H9 (cell line): Measurements from ENCODE around the gene CDYL2. TPM values are rescaled to one million over a fixed set of nuclear protein-coding genes. Genes with fewer than 3 reads are reported as not detected.

Source experiments
- DNase-seq: peaks from one replicate; pipeline ENCODE4 v3.0.0-alpha.2; 2017
- H2AFZ ChIP-seq: one replicate; pipeline ENCODE4 v1.6.1; 2013; ENCODE audit warnings: mild to moderate bottlenecking, low read length, control low read depth, moderate library complexity
- H2AK5ac ChIP-seq: 2 replicates; pipeline ENCODE4 v1.6.1; 2013; ENCODE audit warnings: low read length, control low read depth, mixed read lengths; ENCODE audit not compliant: insufficient read length
- H2BK120ac ChIP-seq: one replicate; pipeline ENCODE4 v1.6.1; 2013; ENCODE audit warnings: low read depth, mild to moderate bottlenecking, low read length, control low read depth, inconsistent platforms; ENCODE audit not compliant: poor library complexity, severe bottlenecking
- H2BK12ac ChIP-seq: 2 replicates; pipeline ENCODE4 v1.6.1; 2013; ENCODE audit warnings: low read length, control low read depth, mixed read lengths, low read depth; ENCODE audit not compliant: insufficient read length
- H2BK15ac ChIP-seq: 2 replicates; pipeline ENCODE4 v1.6.1; 2013; ENCODE audit warnings: low read depth, low read length, control low read depth
- H2BK20ac ChIP-seq: one replicate; pipeline ENCODE4 v1.6.1; 2013; ENCODE audit warnings: low read depth, mild to moderate bottlenecking, low read length, control low read depth, inconsistent platforms; ENCODE audit not compliant: poor library complexity, severe bottlenecking
- H2BK5ac ChIP-seq: 2 replicates; pipeline ENCODE4 v1.6.1; 2013; ENCODE audit warnings: low read length, control low read depth, mixed read lengths; ENCODE audit not compliant: insufficient read length
- H3K14ac ChIP-seq: 2 replicates; pipeline ENCODE4 v1.6.1; 2013; ENCODE audit warnings: low read length, control low read depth; ENCODE audit not compliant: insufficient read depth
- H3K18ac ChIP-seq: 2 replicates; pipeline ENCODE4 v1.6.1; 2013; ENCODE audit warnings: low read depth, mild to moderate bottlenecking, mixed read lengths, low read length, control low read depth; ENCODE audit not compliant: insufficient read length
- H3K23ac ChIP-seq: 2 replicates; pipeline ENCODE4 v1.6.1; 2013; ENCODE audit warnings: low read length, control low read depth, mixed read lengths, low read depth; ENCODE audit not compliant: insufficient read length
- H3K23me2 ChIP-seq: 2 replicates; pipeline ENCODE4 v1.6.1; 2013; ENCODE audit warnings: low read depth, mild to moderate bottlenecking, mixed read lengths, low read length, control low read depth; ENCODE audit not compliant: insufficient read length, poor library complexity, severe bottlenecking
- H3K27ac ChIP-seq: 2 replicates; pipeline ENCODE4 v1.5.1; 2013; ENCODE audit warnings: low read length, control low read depth, mixed read lengths, low read depth; ENCODE audit not compliant: insufficient read length
- H3K27me3 ChIP-seq: 2 replicates; pipeline ENCODE4 v1.6.1; 2013; ENCODE audit warnings: low read length, control low read depth, inconsistent platforms; ENCODE audit not compliant: insufficient read depth
- H3K4ac ChIP-seq: 2 replicates; pipeline ENCODE4 v1.6.1; 2013; ENCODE audit warnings: low read depth, mild to moderate bottlenecking, control low read depth, inconsistent platforms, low read length, moderate library complexity
- H3K4me1 ChIP-seq: 2 replicates; pipeline ENCODE4 v1.6.1; 2013; ENCODE audit warnings: low read length, control low read depth, inconsistent platforms; ENCODE audit not compliant: insufficient read depth
- H3K4me2 ChIP-seq: 2 replicates; pipeline ENCODE4 v1.6.1; 2013; ENCODE audit warnings: low read length, control low read depth, mixed read lengths; ENCODE audit not compliant: insufficient read length, insufficient read depth
- H3K56ac ChIP-seq: 2 replicates; pipeline ENCODE4 v1.6.1; 2013; ENCODE audit warnings: low read depth, mild to moderate bottlenecking, mixed read lengths, low read length, control low read depth; ENCODE audit not compliant: insufficient read length
- H3K79me1 ChIP-seq: 2 replicates; pipeline ENCODE4 v1.6.1; 2013; ENCODE audit warnings: low read depth, mild to moderate bottlenecking, moderate library complexity, low read length, control low read depth, inconsistent platforms; ENCODE audit not compliant: insufficient read depth, poor library complexity, severe bottlenecking
- H3K79me2 ChIP-seq: 2 replicates; pipeline ENCODE4 v1.6.1; 2013; ENCODE audit warnings: low read length, control low read depth, inconsistent platforms; ENCODE audit not compliant: insufficient read depth
- H3K9ac ChIP-seq: 2 replicates; pipeline ENCODE4 v1.6.1; 2013; ENCODE audit warnings: low read length, control low read depth, mixed read lengths; ENCODE audit not compliant: insufficient read length; ENCODE audit errors: extremely low read depth
- H3K9me3 ChIP-seq: one replicate; pipeline ENCODE4 v1.6.1; 2013; ENCODE audit warnings: low read depth, low read length, inconsistent platforms; ENCODE audit not compliant: control insufficient read depth
- H3T11ph ChIP-seq: one replicate; pipeline ENCODE4 v1.6.1; 2013; ENCODE audit warnings: mild to moderate bottlenecking, low read length, control low read depth, inconsistent platforms
- H4K20me1 ChIP-seq: one replicate; pipeline ENCODE4 v1.6.1; 2013; ENCODE audit not compliant: control insufficient read depth, insufficient read length, insufficient read depth
- H4K5ac ChIP-seq: 2 replicates; pipeline ENCODE4 v1.6.1; 2013; ENCODE audit warnings: low read depth, mild to moderate bottlenecking, mixed read lengths, low read length, control low read depth; ENCODE audit not compliant: insufficient read length
- H4K8ac ChIP-seq: replicated peaks from 2 replicates; pipeline ENCODE4 v1.6.1; 2013; ENCODE audit warnings: low read length, control low read depth, mixed read lengths, low read depth; ENCODE audit not compliant: insufficient read length
- H4K91ac ChIP-seq: 2 replicates; pipeline ENCODE4 v1.6.1; 2013; ENCODE audit warnings: low read depth, mild to moderate bottlenecking, moderate library complexity, mixed read lengths, low read length, control low read depth; ENCODE audit not compliant: insufficient read length
- H3K27ac Mint-ChIP-seq, 3 experiments: 2 replicates in 2 of 3; 3 replicates in 1 of 3; pipeline ENCODE4 v1.8.0; 2020 to 2021; ENCODE audit warnings: mixed read lengths in 3 of 3, mild to moderate bottlenecking in 1 of 3, moderate library complexity in 1 of 3
- H3K27me3 Mint-ChIP-seq: 2 replicates; pipeline ENCODE4 v1.8.0; 2021; ENCODE audit warnings: low read depth, mild to moderate bottlenecking, moderate library complexity, mixed read lengths
- H3K36me3 Mint-ChIP-seq, 3 experiments: 2 replicates in 2 of 3; 3 replicates in 1 of 3; pipeline ENCODE4 v1.8.0; 2020 to 2021; ENCODE audit warnings: low read depth in 3 of 3, mixed read lengths in 3 of 3; ENCODE audit not compliant: insufficient read depth in 1 of 3
- H3K4me1 Mint-ChIP-seq, 2 experiments: 2 replicates each; pipeline ENCODE4 v1.8.0; 2020; ENCODE audit warnings: mixed read lengths in 2 of 2
- H3K4me3 Mint-ChIP-seq, 2 experiments: 2 replicates in 1 of 2; 3 replicates in 1 of 2; pipeline ENCODE4 v1.8.0; 2020 to 2021; ENCODE audit warnings: mild to moderate bottlenecking in 2 of 2, mixed read lengths in 2 of 2, moderate library complexity in 1 of 2
- H3K9me3 Mint-ChIP-seq, 2 experiments: 2 replicates in 1 of 2; 3 replicates in 1 of 2; pipeline ENCODE4 v1.8.0; 2020; ENCODE audit warnings: mild to moderate bottlenecking in 2 of 2, mixed read lengths in 2 of 2, moderate library complexity in 1 of 2
- WGBS: extraction: QIAGEN DNeasy Blood & Tissue Kit; methylation state at CpG from one replicate; pipeline ENCODE4 v1.1.7; 2013; ENCODE audit warnings: missing lambda C conversion rate, low lambda C conversion rate, mixed read lengths; ENCODE audit not compliant: insufficient read length; ENCODE audit errors: extremely low coverage; 5-methylcytosine and 5-hydroxymethylcytosine counted together
- total RNA-seq: library from RNA; stranded (reverse); gene quantifications from 2 replicates; pipeline ENCODE4 v1.2.1, GENCODE V29; 2021
- TF ChIP-seq, protein P1 (sequence below): fragments of 200-600 bp; sonication (generic); conservative IDR thresholded peaks from 3 replicates; pipeline ENCODE4 v1.8.0; 2021; ENCODE audit warnings: antibody characterized with exemption, mild to moderate bottlenecking

CDYL2 gene
- total RNA-seq, 1 experiment from 2014 or later, result 4.2 TPM

DNA sequence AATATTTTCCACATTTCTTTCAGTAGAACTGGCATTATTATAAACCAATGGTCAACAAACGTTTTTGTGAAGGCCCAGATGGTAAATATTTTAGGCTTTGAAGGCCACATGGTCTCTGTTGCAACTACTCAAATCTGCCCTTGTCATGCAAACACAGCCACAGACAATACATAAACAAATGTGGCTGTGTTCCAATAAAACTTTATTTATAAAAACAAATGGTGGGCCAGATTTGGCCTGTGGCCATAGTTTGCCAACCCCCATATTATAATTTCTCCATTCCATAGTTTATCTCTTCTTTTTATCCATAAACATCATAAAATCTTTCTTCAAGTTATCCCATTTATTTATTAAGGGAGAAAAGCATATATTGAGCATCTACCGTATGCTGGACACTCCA is 98.8 kb downstream of the CDYL2 start:
- Histone ChIP-seq H3K14ac (no peak overlapping the region), H3K18ac (no peak overlapping the region), H3K4me1 (no peaks in the 10 kb centered on the region), H3K27ac (no peak overlapping the region), H3K4me2 (no peak overlapping the region), H2BK15ac (no peak overlapping the region), H3K9ac (no peak overlapping the region), H3K27me3 (no peaks in the 10 kb centered on the region), H2BK12ac (no peak overlapping the region), H4K20me1 (no peaks in the 10 kb centered on the region), H2BK5ac (no peak overlapping the region), H3K9me3 (no peaks in the 10 kb centered on the region), H2AFZ (no peak overlapping the region), H3T11ph (no peak overlapping the region), H2BK20ac (no peak overlapping the region), H3K56ac (no peak overlapping the region), H4K8ac (no peak overlapping the region), H3K79me1 (no peaks in the 10 kb centered on the region), H3K4ac (no peak overlapping the region), H2BK120ac (no peak overlapping the region), H4K91ac (no peak overlapping the region), H4K5ac (no peak overlapping the region), H3K23ac (no peak overlapping the region), H2AK5ac (no peak overlapping the region), H3K79me2 (no peaks in the 10 kb centered on the region), H3K23me2 (no peaks in the 10 kb centered on the region)
- Mint-ChIP-seq H3K36me3 (no peaks in the 10 kb centered on the region; a peak in 1 of 7 replicates), H3K27me3 (no peaks in the 10 kb centered on the region), H3K4me3 (no peak overlapping the region), H3K9me3 (peaks cover 2 to 3% of the 10 kb centered on the region in 2 experiments; a peak in 3 of 5 replicates), H3K27ac (no peak overlapping the region), H3K4me1 (peaks cover 0 to 3% of the 10 kb centered on the region in 2 experiments; a peak in 1 of 4 replicates)
- no peak for DNase-seq
- no CpG with 5 or more reads among the region's 2 CpGs for WGBS
- TF ChIP-seq, protein P1, sequence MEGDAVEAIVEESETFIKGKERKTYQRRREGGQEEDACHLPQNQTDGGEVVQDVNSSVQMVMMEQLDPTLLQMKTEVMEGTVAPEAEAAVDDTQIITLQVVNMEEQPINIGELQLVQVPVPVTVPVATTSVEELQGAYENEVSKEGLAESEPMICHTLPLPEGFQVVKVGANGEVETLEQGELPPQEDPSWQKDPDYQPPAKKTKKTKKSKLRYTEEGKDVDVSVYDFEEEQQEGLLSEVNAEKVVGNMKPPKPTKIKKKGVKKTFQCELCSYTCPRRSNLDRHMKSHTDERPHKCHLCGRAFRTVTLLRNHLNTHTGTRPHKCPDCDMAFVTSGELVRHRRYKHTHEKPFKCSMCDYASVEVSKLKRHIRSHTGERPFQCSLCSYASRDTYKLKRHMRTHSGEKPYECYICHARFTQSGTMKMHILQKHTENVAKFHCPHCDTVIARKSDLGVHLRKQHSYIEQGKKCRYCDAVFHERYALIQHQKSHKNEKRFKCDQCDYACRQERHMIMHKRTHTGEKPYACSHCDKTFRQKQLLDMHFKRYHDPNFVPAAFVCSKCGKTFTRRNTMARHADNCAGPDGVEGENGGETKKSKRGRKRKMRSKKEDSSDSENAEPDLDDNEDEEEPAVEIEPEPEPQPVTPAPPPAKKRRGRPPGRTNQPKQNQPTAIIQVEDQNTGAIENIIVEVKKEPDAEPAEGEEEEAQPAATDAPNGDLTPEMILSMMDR, result no peak
